ENCODE data around the gene FRG1. TPM values are rescaled to one million over a fixed set of nuclear protein-coding genes. Genes with fewer than 3 reads are reported as not detected.
A peak's percentile ranks its signal among the peaks of the same experiment; 100 is the strongest.

Gene FRG1
- total and polyA plus RNA-seq, 2 of the 8 experiments (the other 6 are each of a cell fraction or from before 2014, with no cell fraction given) = 6.2 to 31.8 TPM

GRCh38 chr4:189940178-189941004 is at the start of gene FRG1 (continued):
- TF ChIP-seq ATF3 (IDR thresholded peaks at IDR 0.05; ENCODE audit: insufficient read depth, low read depth, low read length) (no peak), SP1 (IDR thresholded peaks at IDR 0.05; ENCODE audit: low read depth, low read length) (peak; percentile 81), ASH2L (IDR thresholded peaks at IDR 0.05; ENCODE audit: low read length) (peak; percentile 87), JUN (IDR thresholded peaks at IDR 0.05; ENCODE audit: low read depth, low read length) (no peak), MAX (IDR thresholded peaks at IDR 0.05) (peak; percentile 77), ATF2 (IDR thresholded peaks at IDR 0.05; ENCODE audit: low read length) (no peak), FOSL1 (IDR thresholded peaks at IDR 0.05; ENCODE audit: insufficient read depth, low read depth, low read length) (no peak), USF2 (IDR thresholded peaks at IDR 0.05; ENCODE audit: low read length) (no peak), POU5F1 (IDR thresholded peaks at IDR 0.05; ENCODE audit: low read depth, low read length) (no peak), POLR2A (IDR thresholded peaks at IDR 0.05; ENCODE audit: control extremely low read depth in 1 of 2, low read depth in 2 of 2, low read length in 2 of 2) (peak; percentile 17 to 78), RAD21 (IDR thresholded peaks at IDR 0.05 in 1 of 2, conservative IDR thresholded peaks at IDR 0.05 in 1 of 2; ENCODE audit: low read depth in 2 of 2, low read length in 2 of 2) (peak; percentile 17 to 35; a peak in 3 of 4 replicates), TEAD4 (IDR thresholded peaks at IDR 0.05; ENCODE audit: low read depth, low read length) (no peak), RBBP5 (IDR thresholded peaks at IDR 0.05; ENCODE audit: borderline replicate concordance, low read depth, low read length) (peak; percentile 54), CTCF (IDR thresholded peaks at IDR 0.05; ENCODE audit: control extremely low read depth in 1 of 3, insufficient read depth in 1 of 3, low read depth in 1 of 3, low read length in 3 of 3) (peak; percentile 65 to 91 (median 91)), SIN3A (conservative IDR thresholded peaks at IDR 0.05 in 1 of 2, IDR thresholded peaks at IDR 0.05 in 1 of 2; ENCODE audit: low read depth in 1 of 2, low read length in 2 of 2) (peak; percentile 89 to 98; a peak in 3 of 4 replicates), CTBP2 (IDR thresholded peaks at IDR 0.05; ENCODE audit: borderline replicate concordance, insufficient read depth, insufficient read length, low read length) (no peak)
